NCI-H510A (cell line): ENCODE measurements around the gene ANKS1B.

Experiments
- DNase-seq: peaks from one replicate; lab custom pipeline; 2025; lab: John Stamatoyannopoulos, UW

Gene ANKS1B

DNA sequence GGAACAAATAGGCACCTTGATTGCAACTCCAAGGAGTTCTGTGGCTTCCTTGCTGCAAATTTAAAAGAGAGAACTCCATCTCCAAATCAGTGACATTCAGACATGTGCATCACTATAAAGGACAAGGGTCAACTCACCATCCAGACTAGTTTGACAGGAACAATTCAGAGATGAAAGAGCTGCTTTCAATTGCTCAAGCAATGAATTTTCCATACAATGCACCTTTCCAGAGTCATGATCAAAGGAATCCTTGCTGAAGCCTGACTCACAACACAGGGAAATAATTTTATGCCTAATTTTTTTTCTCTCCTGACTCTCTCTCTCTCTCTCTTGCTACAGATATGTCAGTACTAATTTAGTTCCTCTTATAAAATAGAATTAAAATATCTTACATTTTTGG, 717.7 kb downstream of the ANKS1B start:
- no peak for DNase-seq

DNA sequence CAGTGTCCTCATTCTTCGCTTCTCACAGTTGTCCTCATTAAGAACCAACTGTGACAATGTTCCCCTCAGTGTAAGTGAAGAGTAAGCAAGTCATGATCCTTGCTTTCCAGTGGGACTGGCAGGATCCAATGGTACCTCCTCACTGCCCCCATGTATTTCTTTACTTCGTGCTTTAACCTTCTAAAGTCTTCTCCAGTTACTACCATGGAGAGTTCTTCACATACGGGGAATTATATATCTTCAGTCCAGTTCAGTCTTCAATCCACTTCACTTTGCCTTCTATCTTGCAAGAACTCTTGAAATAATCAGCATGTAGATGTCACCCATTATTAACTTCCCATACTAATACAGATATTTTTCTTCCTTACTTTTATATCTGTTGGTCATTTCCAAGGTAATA, 719.1 kb downstream of the ANKS1B start:
- no peak for DNase-seq

DNA sequence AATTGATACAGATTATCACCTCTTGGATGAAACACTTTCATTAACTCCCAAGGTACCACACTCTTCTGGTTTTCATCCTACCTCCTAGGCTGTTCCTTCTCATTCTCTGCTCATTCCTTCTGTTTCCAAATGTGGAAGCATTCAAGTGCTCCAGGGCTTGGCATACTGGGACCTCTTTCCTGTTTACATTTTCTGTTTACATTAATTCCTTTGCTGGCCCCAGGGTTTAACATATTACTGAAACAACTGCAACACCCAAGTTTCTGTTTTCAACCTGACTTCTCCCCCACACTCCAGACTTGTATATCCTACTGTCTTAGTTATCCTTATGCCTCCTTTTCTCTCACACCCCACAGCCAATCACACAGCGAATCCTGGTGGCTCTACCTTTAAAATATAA, 723.5 kb downstream of the ANKS1B start:
- no peak for DNase-seq

DNA sequence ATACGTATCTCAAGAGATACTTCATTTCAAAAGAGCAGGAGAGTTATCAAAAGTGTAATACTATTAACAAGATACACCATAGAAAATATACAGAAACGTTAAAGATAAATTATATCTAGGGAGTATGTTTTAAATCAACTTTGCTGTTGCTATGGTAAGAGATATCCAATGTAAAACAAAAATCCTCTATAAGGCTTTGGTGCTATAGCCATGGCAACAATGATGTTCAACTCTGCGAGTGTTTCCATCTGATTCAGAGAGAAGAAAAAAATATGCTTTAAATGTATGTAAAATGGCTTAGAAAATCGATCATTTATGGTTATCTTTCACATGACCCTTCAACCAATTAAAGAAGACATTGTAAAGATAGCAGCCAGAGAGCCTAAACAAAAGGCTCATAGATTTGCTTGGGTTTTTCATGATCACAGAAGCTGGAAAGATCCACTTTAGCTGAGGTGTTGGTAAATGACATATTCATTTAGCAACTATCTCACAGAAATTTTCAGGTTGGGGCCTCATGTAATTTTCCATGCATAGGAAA, 724.2 kb downstream of the ANKS1B start:
- no peak for DNase-seq

DNA sequence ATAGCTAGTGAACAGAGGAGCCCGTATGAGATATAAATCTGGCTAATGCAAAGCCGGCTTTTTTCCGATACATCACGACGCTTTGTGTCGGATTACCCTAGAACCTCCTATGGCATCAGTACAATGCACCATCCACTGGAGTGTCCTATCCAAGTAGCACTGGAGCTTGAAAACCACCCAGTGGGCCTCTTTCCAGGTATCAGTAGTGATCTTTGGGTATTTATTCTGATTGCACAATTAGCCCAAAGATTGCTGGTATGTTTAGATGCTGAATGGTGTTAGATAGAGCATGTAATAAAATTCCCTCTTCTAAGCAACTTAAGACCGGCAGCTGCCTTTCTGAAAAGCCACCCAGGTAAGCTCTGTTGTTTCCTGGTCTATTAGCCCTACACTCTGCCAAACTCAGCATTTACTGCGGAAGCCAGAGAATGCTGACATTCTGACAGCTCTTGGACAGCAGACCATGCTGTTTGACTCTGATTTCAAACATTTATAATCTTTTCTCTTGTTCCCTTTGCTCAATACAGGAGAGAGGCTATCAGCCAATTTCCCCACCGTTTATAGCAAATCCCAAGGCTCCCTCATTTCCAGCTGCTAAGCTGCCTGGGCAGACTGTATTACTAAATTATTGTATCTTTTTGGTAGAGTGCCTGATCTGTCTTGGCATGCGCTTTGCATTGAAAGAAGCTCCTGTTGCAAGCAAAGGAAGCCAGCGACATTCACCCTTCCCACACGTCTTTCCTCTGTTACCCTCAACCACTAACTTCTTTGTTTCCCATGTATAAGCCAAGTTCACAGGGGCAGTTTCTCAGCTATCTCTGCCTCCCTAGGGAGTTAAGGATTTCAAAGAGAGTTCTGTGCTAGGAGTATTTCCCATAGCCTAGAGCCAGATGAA, 725.4 kb downstream of the ANKS1B start:
- DNase-seq, result no peak

DNA sequence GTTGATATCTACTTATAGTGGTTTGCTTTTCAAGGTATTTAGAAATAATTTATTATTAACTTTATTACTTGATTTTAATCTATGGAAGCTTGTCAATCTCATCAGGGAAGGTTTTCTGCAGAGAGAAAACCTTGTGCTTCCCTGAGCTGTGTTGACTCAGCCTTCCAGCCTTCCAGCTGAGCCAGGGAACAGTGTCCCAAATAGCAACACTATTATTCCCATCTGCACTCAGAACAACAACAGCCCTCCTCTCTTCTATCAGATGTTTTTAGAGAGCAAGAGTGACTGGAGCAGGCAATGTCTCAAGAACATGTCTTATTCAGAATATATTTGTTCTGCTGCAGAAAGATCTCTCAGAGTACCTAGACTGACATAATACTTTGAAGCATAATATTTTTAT, 727.1 kb downstream of the ANKS1B start:
- DNase-seq, result no peak

DNA sequence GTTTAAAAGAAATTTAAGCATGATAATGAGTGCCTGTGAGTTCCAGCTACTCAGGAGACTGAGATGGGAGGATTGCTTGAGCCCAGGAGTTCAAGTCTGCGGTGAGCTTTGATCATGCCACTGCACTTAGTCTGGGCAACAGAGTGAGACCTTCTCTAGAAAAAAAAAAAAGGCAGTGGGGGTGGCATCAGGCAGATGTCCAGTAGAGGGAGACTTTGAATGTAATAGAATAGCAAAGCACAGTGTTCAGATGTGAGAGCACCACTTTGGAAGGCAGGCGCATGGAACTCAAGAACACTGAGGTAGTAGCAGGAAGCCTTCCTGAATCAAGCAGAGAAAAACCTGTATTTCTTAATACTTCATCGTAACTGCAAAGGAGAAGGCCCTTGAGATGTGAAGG, 731.7 kb downstream of the ANKS1B start:
- no peak for DNase-seq

DNA sequence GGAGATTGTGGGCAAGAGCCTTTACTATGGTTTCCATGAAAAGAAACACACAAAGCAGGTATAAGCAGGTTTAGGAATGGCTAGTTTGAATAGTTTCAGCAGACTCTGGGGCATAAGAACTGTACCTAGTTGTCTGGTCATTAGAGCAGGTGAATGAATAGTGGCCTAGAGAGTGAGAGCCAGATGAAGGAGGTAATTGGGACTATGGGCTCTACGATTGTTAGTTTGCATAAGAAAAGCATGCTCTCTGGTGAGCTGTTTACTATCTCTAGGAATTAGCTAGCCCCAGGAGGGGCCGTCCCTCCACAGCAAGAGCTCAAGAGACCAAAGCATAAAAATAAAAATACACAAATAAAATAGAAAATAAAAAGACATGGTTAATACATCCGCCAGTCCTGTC, 734.6 kb downstream of the ANKS1B start:
- no peak for DNase-seq

DNA sequence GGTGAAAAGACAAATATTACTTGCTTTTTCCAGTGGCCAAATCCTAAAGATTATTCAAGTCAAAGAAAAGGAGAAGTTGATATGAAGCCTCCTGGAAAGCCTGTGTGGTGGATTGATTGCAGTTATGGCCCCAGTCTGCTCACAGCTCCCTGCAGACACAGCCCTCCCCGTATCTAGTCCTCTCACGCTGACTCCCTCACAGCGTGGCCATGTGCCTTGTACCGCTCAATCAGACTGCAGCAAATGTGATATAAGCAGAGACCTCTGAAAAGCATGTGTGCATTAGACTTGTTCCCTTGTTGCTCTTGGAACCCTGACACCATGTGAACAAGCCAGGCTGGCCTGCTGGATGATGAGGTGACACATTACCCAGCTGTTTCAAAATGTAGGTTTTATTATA, 735.2 kb downstream of the ANKS1B start:
- DNase-seq, result no peak

DNA sequence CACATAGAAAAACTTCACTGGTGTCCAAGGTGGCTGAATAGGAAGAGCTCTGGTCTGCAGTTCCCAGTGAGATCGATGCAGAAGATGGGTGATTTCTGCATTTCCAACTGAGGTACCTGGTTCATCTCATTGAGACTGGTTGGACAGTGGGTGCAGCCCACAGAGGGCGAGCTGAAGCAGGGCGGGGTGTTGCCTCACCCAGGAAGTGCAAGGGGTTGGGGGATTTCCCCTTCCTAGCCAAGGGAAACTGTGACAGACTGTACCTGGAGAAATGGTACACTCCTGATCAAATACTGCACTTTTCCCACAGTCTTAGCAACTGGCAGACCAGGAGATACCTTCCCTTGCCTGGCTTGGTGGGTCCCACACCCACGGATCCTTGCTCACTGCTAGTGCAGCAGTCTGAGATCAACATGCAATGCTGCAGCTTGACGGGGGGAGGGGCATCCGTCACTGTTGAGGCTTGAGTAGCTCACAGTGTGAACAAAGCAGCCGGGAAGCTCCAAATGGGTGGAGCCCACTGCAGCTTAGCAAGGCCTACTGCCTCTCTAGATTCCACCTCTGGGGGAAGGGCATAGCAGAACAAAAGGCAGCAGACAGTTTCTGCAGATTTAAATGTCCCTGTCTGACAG, 746.7 kb downstream of the ANKS1B start:
- DNase-seq, result peak; percentile 73

DNA sequence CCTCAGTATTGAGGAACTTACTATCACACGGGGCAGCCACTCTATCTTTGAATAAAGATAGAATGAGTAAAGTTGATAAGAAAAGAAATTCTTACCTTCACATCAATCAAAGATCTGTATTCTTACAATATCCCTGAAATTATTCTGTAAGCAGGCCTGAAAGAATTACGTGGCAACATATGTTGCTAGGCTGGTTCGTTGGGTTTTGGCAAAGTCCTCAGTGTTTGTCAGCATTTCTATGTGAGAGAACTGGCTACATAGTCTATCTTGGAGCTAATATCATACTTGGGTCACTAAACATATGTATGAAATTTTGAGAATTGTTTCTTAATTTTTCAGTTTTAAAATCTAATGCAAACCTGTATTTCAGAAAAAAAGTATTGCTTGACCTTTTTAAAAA, 749.4 kb downstream of the ANKS1B start:
- DNase-seq, result no peak

DNA sequence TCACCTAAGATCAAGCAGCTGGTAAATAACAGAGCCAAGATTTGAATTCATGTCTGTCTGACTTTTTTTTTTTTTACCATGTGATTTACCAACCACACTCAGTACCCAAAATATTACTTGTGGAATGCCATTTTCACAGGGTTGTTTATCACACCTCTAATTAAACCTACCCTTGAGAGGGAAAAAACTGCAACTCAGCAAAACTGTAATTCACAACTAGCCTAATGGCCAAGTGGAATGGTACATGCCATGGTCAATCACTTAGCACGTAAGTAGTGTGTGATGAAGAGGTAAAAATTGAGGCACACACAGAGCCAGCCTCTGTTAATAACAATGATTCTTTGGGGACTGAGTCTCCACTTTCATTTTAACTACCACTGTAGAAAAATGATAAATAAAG, 750.0 kb downstream of the ANKS1B start:
- no peak for DNase-seq

DNA sequence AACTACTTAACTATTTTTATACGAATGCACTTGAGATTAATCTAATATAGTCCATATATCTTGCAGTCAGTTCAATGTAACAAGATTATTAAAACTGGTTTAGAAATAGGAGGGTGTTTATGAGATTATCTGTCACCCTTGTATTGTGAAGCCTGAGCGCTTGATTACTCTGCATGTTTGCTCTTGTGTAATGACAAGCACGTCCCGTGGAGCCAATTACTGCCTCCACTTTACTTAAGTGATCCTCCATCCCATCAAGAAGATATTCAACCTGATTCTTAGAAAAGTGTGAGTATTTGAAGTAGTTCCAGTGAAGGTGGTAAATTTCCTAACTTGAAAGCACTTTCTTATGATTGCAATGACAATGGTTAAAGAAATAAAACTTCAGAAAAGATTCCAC, 752.4 kb downstream of the ANKS1B start:
- DNase-seq, result peak; percentile 18

DNA sequence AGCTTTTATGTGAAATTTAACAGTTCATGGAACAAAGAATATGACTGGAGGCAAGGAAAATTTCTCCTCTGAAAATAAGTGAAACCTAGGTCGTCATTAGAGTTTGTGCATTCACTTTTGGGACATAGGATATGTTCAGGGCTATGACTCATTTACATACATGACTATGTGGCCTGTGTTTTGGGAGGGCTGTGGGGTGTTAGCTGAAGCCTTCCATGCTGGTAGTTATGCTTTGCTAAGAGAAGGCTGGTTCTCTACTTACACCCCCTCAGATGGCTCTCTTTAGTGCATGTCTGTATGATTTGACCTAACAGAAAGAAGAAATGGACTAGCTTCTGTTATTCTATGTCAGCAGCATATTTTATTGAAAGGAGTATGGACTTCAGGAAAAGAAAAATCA, 753.7 kb downstream of the ANKS1B start:
- DNase-seq, result no peak

DNA sequence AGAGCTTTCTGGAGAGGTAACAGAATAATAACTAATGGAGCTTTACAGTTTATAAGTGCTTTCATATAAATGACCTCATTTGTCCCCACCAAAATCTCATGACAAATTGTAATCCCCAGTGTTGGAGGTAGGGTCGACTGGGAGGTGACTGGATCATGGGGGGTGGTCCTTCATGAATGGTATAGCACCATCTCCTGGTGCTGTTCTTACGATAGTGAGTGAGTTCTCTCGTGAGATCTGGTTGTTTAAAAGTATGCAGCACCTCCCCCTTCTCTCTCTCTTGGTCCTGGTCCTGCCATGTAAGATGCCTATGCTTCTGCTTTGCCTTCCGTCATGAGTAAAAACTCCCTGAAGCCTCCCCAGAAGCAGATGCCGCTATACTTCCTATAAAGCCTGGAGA, 760.5 kb downstream of the ANKS1B start:
- DNase-seq, result no peak

DNA sequence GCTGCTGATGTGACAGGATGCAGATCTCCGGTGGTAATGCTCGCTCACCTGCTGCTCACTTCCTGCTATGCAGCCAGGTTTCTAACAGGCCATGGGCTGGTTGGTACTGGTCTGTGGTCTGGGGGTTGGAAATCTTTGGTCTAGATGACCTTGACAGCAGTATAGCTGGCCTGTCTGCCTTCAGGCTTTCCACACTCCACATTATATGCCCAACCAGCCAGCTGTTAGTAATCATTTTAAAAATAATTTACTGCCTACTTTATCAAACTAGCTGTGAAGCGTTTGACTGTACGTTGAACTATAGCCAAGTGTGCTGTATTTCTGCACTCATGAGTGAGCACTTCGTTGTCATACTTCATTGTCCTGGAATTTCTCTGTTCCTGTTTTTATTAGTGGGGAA, 761.2 kb downstream of the ANKS1B start:
- no peak for DNase-seq

DNA sequence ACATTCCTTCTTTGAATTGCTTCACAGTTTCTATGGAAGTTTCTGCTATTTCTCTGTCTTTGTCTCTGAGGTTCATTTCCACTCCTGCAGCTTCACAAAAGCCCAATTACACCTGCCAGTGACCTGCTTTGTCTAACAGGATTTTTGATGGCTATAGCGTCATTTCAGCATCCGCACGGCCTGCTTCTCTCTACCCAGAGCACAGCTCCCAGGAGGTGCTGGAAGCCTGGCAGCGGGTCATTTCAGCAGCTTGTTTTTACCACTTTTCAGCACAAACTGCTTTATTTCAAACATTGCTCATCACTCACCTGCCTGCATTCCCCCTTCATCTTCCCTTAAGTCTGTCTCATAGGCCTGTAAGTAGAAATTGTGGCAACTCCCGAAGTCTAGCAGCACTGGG, 771.7 kb downstream of the ANKS1B start:
- DNase-seq, result no peak

DNA sequence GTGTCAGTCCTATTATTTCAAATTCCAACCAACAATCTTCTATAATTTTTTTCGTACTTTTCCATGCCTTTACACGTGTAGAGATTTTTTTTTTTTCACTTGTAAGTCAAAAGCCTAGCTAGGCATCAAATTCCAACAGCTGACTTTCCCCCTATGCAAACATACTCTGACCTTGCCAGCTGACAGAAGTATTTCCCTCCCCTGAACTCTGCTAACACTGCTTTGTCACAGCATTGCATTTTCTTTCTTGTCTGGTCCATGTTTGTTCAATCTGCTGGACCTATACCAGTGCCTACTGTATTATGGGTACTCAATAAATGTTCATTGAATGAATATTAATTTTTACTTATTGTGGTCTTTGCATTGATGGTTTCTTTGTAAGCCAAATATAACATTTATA, 772.5 kb downstream of the ANKS1B start:
- DNase-seq, result no peak

DNA sequence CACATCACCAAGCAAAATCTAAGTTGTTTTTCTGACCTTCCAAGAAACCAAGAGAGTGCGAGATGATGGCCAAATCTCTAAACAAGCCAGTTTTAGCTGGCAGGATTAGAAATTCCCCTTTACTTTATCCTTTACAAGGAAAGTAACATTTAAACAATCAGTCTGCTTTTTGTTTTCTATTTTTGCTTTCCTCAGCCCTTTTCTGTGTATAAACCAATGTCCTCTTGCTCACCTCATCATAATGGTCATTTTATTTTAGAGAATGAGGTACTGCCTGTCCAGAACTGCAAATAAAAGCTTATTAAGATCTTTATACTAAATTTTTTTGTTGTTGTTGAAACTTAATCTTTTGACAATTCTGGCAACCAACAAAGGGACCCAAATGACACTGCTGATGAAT, 779.6 kb downstream of the ANKS1B start:
- DNase-seq, result no peak

DNA sequence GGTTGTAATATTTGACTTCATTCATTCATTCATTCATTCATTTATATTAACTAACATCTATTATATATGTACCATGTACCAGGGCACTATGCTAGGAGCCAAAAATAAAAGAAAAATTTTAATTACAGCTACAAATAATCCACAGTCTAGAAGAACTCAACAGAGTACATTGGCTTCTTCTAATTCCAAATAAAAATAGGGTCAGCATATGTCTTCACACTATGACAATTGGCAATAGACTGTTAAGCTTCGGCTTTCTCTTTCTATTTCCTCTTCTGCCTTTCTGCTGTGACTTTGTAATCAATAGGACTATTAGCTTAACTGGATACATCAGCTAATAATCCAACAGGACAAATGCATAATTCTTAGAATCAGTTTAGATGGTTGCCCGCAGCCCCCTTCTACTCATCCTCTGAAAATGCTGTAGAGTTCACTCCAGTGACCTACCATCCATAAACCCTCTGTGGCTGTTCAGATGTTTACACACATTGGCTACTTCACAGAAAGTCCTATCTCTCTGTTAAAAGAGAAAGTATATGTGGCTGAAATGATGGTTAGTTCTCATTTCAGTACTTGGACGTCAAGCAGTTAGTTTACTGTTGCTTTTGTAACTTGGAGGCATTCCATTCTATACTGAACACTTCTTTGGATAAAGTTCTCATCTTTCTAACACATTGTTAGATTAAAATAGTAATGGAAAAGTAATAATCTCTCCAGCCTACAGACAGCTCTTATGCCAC, 782.7 kb downstream of the ANKS1B start:
- no peak for DNase-seq

DNA sequence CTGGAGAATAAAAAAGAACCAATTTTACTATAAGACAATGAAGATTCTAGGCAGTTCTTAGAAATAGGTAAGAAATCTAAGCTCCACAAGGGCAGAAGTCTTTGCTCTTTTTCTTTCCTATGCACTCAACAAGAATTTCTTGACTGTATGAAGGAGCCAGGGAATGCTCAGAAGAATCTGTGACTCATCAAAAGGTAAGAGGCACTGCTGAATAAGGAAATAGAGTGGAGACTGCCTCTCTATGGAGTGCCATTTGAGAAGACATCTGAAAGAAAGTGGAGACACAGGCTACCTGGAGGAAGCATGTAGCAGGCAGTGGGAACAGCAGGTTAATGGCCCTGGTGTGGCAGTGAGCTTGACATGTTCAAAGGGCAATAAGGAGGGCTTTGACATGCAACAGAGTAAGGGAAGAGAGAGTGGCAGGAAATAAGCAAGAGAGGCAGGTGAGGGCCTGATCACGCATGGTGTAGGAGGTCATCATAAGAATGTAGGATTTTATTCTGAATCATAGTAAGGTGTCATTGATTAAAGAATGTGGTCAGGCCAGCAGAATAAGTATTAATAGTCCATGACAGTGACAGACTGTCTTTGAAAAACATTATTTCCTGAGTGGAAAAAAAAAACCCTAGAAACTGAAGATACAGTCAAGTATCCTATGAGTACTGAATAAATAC, 783.9 kb downstream of the ANKS1B start:
- no peak for DNase-seq

DNA sequence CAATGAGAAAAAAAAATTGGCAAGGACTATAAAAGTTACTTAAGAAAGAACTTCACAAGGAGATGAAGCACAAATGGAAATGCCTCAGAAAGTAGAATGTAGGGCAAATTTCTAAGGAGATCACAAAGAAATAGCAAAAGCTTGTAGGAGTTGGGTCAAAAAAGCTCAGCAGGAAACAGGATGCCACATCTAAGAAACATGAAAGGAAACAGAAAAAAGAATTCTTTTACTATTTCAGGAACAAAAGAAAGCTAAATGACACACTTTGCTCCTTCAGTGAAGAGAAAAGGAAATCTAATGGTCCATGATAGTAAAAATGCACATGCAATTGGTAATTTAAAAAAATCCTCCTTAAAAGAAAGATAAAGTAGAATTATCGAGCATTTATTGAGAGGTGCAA, 789.3 kb downstream of the ANKS1B start:
- DNase-seq, result no peak
